Prostate gland (tissue), 2 donors: ENCODE measurements around the gene OLIG3. TPM values are rescaled to one million over a fixed set of nuclear protein-coding genes. Genes with fewer than 3 reads are reported as not detected.

Source experiments
- DNase-seq: peaks from one replicate; pipeline ENCODE4 v3.0.0-alpha.2; 2019; ENCODE audit warnings: low spot score
- H3K27ac ChIP-seq, 2 donors: fragments of 200-600 bp; sonication (generic); 2 replicates each; pipeline ENCODE4 v1.5.1; 2017 to 2019
- H3K27me3 ChIP-seq: fragments of 200-600 bp; sonication (generic); replicated peaks from 2 replicates; pipeline ENCODE4 v1.5.1; 2019; ENCODE audit not compliant: insufficient read depth
- H3K36me3 ChIP-seq, 2 donors: fragments of 200-600 bp; sonication (generic); 1 replicate in 1 of 2; 2 replicates in 1 of 2; pipeline versions ENCODE4 v1.5.1 to v1.8.1; 2017 to 2019
- H3K4me1 ChIP-seq: fragments of 200-600 bp; sonication (generic); replicated peaks from 2 replicates; pipeline ENCODE4 v1.5.1; 2019
- H3K4me3 ChIP-seq, 2 donors: fragments of 200-600 bp; sonication (generic); 2 replicates each; pipeline ENCODE4 v1.5.1; 2017 to 2019
- H3K9me3 ChIP-seq: fragments of 200-600 bp; sonication (generic); 2 replicates; pipeline ENCODE4 v1.5.1; 2017
- CTCF ChIP-seq, 4 experiments: fragments of 200-600 bp in 2 of 4; fragments of 450-650 bp in 2 of 4; sonication (generic) in 2 of 4; IDR thresholded peaks; 1 replicate in 3 of 4; 2 replicates in 1 of 4; pipeline ENCODE4 v1.5.1; 2016 to 2019; ENCODE audit warnings: antibody characterized with exemption in 4 of 4, mild to moderate bottlenecking in 2 of 4, moderate library complexity in 2 of 4
- POLR2A ChIP-seq: fragments of 450-650 bp; IDR thresholded peaks from one replicate; pipeline ENCODE4 v1.6.1; 2016; ENCODE audit warnings: antibody characterized with exemption, mild to moderate bottlenecking
- POLR2AphosphoS5 ChIP-seq: sonication (generic); formaldehyde crosslinking; IDR thresholded peaks from one replicate; pipeline ENCODE4 v1.6.1; 2017; ENCODE audit warnings: antibody characterized with exemption
- WGBS: methylation state at CpG from one replicate; pipeline ENCODE4 v1.1.5; 2018; 5-methylcytosine and 5-hydroxymethylcytosine counted together
- intact Hi-C: fragments of 100-400 bp; cut with DNase I; formaldehyde crosslinking; loops from one replicate; pipeline ENCODE4 v1.14.2; 2022
- total RNA-seq, 2 donors: library from RNA; depleted of rRNA; stranded (reverse); fragments of >200 nt; gene quantifications; one replicate each; pipeline ENCODE4 v1.1.0, GENCODE V29; 2016

OLIG3 gene
- total RNA-seq, 2 donors from 2014 or later: not detected

- no peaks in the 10 kb centered on the region for H3K9me3 ChIP-seq
These were observed 766 bp downstream of the OLIG3 start for GRCh38 chr6:137493218-137494038.

GRCh38 chr6:137492289-137493217 is 1.6 kb downstream of the OLIG3 start:
- no peak for DNase-seq
- H3K9me3 ChIP-seq: no peaks in the 10 kb centered on the region
- 14% methylated on average over 29 of the region's 29 CpGs for WGBS
- H3K27ac ChIP-seq: no peak overlapping the region
- H3K36me3 ChIP-seq: no peaks in the 10 kb centered on the region
- TF ChIP-seq POLR2AphosphoS5 (no peak), CTCF (IDR thresholded peaks at IDR 0.05) (no peak), POLR2A (no peak)
- peaks cover 77% of the 10 kb centered on the region for H3K27me3 ChIP-seq
- intact Hi-C loops: no loop called here
- no peak overlapping the region for H3K4me3 ChIP-seq
- peaks cover 2% of the 10 kb centered on the region for H3K4me1 ChIP-seq

More at GRCh38 chr6:137493218-137494038, 766 bp downstream of the OLIG3 start:
- no peaks in the 10 kb centered on the region for H3K36me3 ChIP-seq
- no peak overlapping the region for H3K27ac ChIP-seq
- 6% methylated on average over 73 of the region's 77 CpGs for WGBS
- intact Hi-C loops: no loop called here
- DNase-seq: no peak
- no peak for TF ChIP-seq CTCF (IDR thresholded peaks at IDR 0.05)
- TF ChIP-seq POLR2AphosphoS5: no peak
- TF ChIP-seq POLR2A: no peak
- H3K4me1 ChIP-seq: peaks cover 4% of the 10 kb centered on the region
- H3K27me3 ChIP-seq: peaks cover 77% of the 10 kb centered on the region
- H3K4me3 ChIP-seq: no peak overlapping the region

GRCh38 chr6:137491478-137491877 is 2.7 kb downstream of the OLIG3 start:
- H3K4me1 ChIP-seq: no peaks in the 10 kb centered on the region
- no peak overlapping the region for H3K4me3 ChIP-seq
- WGBS: 61% methylated on average over 6 of the region's 6 CpGs
- TF ChIP-seq POLR2AphosphoS5 (no peak), CTCF (IDR thresholded peaks at IDR 0.05) (no peak)
- intact Hi-C loops: no loop called here
- no peaks in the 10 kb centered on the region for H3K36me3 ChIP-seq
- H3K27me3 ChIP-seq: peaks cover 74% of the 10 kb centered on the region
- no peak overlapping the region for H3K27ac ChIP-seq
- no peak for DNase-seq
- H3K9me3 ChIP-seq: no peaks in the 10 kb centered on the region

GRCh38 chr6:137490961-137491360 is 3.2 kb downstream of the OLIG3 start:
- no peaks in the 10 kb centered on the region for H3K9me3 ChIP-seq
- no peaks in the 10 kb centered on the region for H3K4me1 ChIP-seq
- intact Hi-C loops: no loop called here
- WGBS: 91% methylated on average over 4 of the region's 4 CpGs
- no peak for TF ChIP-seq POLR2A
- TF ChIP-seq CTCF (IDR thresholded peaks at IDR 0.05): no peak
- TF ChIP-seq POLR2AphosphoS5: no peak
- H3K27ac ChIP-seq: no peak overlapping the region
- DNase-seq: no peak
- peaks cover 69% of the 10 kb centered on the region for H3K27me3 ChIP-seq
- no peak overlapping the region for H3K4me3 ChIP-seq
- no peaks in the 10 kb centered on the region for H3K36me3 ChIP-seq
